Glutamatergic neuron (in vitro differentiated cells): ENCODE results near the gene CD83. TPM values are rescaled to one million over a fixed set of nuclear protein-coding genes. Genes with fewer than 3 reads are reported as not detected.

Experiments
- DNase-seq: peaks from one replicate; pipeline ENCODE4 v3.0.0; 2022
- H3K27ac Mint-ChIP-seq: one replicate; pipeline ENCODE4 v1.8.0; 2020; ENCODE audit warnings: mild to moderate bottlenecking, mixed read lengths, inconsistent platforms; ENCODE audit not compliant: unreplicated experiment
- H3K27me3 Mint-ChIP-seq: one replicate; pipeline ENCODE4 v1.8.0; 2020; ENCODE audit warnings: mild to moderate bottlenecking, moderate library complexity, mixed read lengths, inconsistent platforms; ENCODE audit not compliant: unreplicated experiment
- H3K36me3 Mint-ChIP-seq: one replicate; pipeline ENCODE4 v1.8.0; 2020; ENCODE audit warnings: mild to moderate bottlenecking, mixed read lengths, inconsistent platforms; ENCODE audit not compliant: unreplicated experiment
- H3K4me1 Mint-ChIP-seq: one replicate; pipeline ENCODE4 v1.8.0; 2020; ENCODE audit warnings: mild to moderate bottlenecking, low read depth, mixed read lengths, inconsistent platforms; ENCODE audit not compliant: unreplicated experiment
- H3K4me3 Mint-ChIP-seq: one replicate; pipeline ENCODE4 v1.8.0; 2020; ENCODE audit warnings: mild to moderate bottlenecking, mixed read lengths, inconsistent platforms; ENCODE audit not compliant: unreplicated experiment
- H3K9me3 Mint-ChIP-seq: one replicate; pipeline ENCODE4 v1.8.0; 2020; ENCODE audit warnings: mild to moderate bottlenecking, moderate library complexity, mixed read lengths, inconsistent platforms; ENCODE audit not compliant: unreplicated experiment
- total RNA-seq: library from RNA; stranded (reverse); fragmentation: NEBNext Ultra II Directional; extraction: Animal tissue kit (Norgen Biotek cat#: 25700); gene quantifications from one replicate; pipeline ENCODE4 v1.2.1, GENCODE V29; 2021; ENCODE audit not compliant: unreplicated experiment
- TF ChIP-seq, protein P1 (sequence below): fragments of 200-600 bp; sonication (generic); IDR thresholded peaks from one replicate; pipeline ENCODE4 v1.5.0; 2021; ENCODE audit not compliant: partially characterized antibody, unreplicated experiment

Gene CD83
- total RNA-seq, 1 donor from 2014 or later, result 0.34 TPM

DNA sequence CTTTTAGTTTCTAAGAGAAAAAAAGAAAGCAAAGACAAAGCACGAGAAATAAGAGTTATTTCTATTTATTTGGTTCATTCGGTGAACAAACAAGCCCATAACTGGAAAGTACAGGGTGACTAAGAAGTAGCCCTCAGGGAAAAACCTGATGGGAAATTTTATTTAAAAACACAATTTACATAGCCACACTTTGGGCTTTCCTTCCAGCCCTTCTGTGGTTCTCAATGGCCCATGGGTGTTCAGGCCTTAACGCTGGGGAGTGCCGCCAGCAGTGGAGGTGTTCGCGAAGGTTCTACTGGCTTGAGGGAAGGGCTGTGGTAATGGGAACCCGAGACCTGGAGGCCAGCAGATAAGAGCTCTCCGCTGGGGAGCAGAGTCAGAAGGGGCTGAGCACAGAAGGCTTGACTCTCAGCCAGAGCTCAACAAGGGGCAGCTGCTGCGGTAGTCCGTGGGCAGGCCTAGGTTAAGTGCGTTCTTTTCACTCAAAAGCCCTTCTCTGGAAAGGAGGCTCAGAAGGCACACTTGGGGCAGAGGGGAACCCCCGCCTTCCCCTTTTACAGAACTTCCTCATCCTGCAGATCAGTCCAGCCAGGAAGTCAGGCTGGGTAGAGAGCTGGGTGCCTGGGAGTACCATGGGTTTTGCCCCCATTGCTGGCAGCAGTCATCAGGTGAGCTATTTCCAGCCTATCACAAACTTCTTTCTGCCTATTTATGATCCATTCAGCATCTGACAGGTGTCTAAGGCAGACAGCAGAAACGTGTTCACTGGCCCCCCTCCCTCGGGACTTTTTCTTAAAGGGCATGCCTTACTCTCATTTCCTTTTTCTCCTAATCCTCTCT, 8.8 kb upstream of the CD83 start:
- no peaks in the 10 kb centered on the region for H3K27me3 Mint-ChIP-seq
- H3K27ac Mint-ChIP-seq, result no peak overlapping the region
- TF ChIP-seq, protein P1, sequence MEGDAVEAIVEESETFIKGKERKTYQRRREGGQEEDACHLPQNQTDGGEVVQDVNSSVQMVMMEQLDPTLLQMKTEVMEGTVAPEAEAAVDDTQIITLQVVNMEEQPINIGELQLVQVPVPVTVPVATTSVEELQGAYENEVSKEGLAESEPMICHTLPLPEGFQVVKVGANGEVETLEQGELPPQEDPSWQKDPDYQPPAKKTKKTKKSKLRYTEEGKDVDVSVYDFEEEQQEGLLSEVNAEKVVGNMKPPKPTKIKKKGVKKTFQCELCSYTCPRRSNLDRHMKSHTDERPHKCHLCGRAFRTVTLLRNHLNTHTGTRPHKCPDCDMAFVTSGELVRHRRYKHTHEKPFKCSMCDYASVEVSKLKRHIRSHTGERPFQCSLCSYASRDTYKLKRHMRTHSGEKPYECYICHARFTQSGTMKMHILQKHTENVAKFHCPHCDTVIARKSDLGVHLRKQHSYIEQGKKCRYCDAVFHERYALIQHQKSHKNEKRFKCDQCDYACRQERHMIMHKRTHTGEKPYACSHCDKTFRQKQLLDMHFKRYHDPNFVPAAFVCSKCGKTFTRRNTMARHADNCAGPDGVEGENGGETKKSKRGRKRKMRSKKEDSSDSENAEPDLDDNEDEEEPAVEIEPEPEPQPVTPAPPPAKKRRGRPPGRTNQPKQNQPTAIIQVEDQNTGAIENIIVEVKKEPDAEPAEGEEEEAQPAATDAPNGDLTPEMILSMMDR, result no peak
- no peak for DNase-seq
- H3K4me3 Mint-ChIP-seq, result no peak overlapping the region
- no peaks in the 10 kb centered on the region for H3K4me1 Mint-ChIP-seq
- no peaks in the 10 kb centered on the region for H3K9me3 Mint-ChIP-seq
- H3K36me3 Mint-ChIP-seq, result peaks cover 11% of the 10 kb centered on the region

DNA sequence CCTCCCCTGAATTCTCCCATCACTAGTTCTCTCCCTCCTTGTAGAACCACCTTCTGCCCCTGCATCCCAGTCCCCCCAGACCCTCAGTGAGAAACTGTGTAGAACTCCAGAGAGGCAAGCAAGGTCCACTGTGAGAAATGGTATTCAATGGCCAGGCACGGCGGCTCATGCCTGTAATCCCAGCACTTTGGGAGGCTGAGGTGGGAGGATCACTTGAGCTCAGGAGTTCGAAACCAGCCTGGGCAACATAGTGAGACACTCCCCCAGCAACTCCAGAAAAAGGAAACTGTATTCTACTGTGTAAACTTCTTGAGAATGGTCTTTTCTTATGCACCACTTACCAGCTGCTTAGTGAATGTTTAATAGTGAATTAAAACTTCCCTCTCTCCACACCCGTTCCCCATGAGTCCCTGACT, 8.2 kb upstream of the CD83 start:
- Mint-ChIP-seq H3K4me3 (no peak overlapping the region), H3K9me3 (no peaks in the 10 kb centered on the region), H3K4me1 (no peaks in the 10 kb centered on the region), H3K27me3 (no peaks in the 10 kb centered on the region), H3K27ac (no peak overlapping the region), H3K36me3 (peaks cover 11% of the 10 kb centered on the region)
- TF ChIP-seq, protein P1, result no peak
- DNase-seq, result no peak

DNA sequence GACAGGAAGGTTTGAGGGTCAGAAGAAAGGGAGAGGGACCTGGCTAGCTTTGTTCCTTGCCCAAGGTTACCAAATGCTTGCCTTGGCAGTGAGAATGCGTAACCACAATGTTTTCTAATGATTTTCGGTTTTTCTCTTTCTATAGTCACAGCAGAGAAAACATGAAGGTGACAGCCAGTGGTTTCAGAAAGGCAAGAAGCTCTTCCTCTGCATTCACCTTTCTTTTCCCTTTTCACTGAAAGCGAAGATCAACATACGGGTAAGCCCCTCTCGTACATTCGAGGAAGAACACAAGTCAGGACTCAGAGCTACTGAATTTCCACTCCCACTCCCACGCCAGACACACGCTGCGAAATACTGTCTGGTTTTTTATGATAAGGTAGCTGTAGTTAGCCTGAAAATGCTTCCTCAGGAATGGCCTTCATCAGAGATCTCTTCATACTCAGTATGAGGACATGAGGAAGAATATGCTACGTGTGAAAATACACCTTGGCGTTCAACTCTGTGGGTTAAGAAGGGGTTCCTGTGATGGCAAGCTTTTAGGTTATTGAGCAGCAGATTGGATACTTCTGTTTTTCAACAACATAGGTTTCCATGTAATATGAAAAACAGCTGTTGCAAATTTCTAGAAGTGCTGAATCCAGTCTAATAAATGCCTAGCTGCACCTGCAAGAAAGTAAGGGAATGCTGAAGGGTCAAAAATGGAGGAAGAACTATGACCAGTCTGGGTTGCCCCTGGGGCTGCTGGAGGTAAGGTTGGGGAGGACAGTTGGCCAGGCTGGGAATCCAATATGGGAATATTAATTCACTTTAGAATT, 7.4 kb upstream of the CD83 start:
- H3K9me3 Mint-ChIP-seq, result no peaks in the 10 kb centered on the region
- TF ChIP-seq, protein P1, result no peak
- H3K4me1 Mint-ChIP-seq, result no peaks in the 10 kb centered on the region
- H3K27ac Mint-ChIP-seq, result no peak overlapping the region
- no peaks in the 10 kb centered on the region for H3K27me3 Mint-ChIP-seq
- H3K36me3 Mint-ChIP-seq, result peaks cover 11% of the 10 kb centered on the region
- no peak overlapping the region for H3K4me3 Mint-ChIP-seq
- no peak for DNase-seq

DNA sequence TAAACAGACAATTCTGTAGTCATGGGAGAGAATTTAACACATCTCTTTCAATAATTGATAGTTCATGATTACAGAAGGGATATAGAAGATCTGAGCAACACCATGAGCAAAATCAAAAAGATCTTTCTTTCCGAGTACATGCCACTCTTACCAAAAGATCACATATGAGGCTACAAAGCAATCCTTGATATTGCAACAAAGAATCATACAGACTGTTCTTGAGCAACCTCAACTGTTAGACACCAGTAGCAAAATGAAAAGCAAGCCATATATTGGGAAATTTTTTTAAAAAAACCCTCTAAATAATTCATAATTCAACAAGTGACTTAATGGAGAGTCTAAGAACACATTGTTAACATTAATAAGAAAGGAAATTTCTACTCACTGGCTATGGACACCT, 3.6 kb upstream of the CD83 start:
- Mint-ChIP-seq H3K27ac (no peak overlapping the region), H3K4me3 (no peak overlapping the region), H3K9me3 (no peaks in the 10 kb centered on the region), H3K36me3 (no peaks in the 10 kb centered on the region), H3K4me1 (no peaks in the 10 kb centered on the region), H3K27me3 (peaks cover 8% of the 10 kb centered on the region)
- no peak for DNase-seq
- TF ChIP-seq, protein P1, result no peak

DNA sequence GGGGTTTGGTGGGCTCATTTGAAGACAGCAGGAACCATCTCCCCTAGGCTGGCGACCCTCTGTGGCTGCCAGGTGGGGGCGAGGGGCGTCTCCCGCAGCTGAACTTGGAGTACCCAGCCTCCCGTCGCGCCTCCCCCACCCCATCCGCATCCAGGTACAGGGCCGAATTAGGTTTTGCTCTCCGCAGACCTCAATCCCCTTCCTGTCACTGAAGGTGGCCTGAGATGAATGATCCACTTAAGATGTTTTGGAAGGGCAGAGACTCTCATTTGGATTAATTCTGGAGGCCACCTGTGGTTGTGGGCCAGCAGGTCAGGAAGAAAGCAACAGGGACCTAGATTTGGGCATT, 493 bp downstream of the CD83 start:
- H3K36me3 Mint-ChIP-seq, result no peaks in the 10 kb centered on the region
- H3K4me1 Mint-ChIP-seq, result no peaks in the 10 kb centered on the region
- H3K9me3 Mint-ChIP-seq, result no peaks in the 10 kb centered on the region
- TF ChIP-seq, protein P1, result no peak
- peaks cover 8% of the 10 kb centered on the region for H3K27me3 Mint-ChIP-seq
- no peak for DNase-seq
- no peak overlapping the region for H3K27ac Mint-ChIP-seq
- peak overlapping the region; percentile 84 for H3K4me3 Mint-ChIP-seq
